ENCODE results near the gene C17orf113.
A peak's percentile ranks its signal among the peaks of the same experiment; 100 is the strongest.
"Not testable (repeated sequence)": the region's sequence is repeated elsewhere in the genome, so short reads cannot be mapped to it uniquely, and the experiment has no call there.

Gene C17orf113

GRCh38 chr17:42026857-42027589 is 23.4 kb downstream of the C17orf113 start:
- Histone ChIP-seq H3K4me1 (ENCODE audit: control insufficient read depth, insufficient read depth, low read length) (peaks cover 35% of the 10 kb centered on the region), H3K4me3 (ENCODE audit: insufficient read depth, low read depth, low read length) (no peak overlapping the region), H3K36me3 (ENCODE audit: control insufficient read depth, insufficient read depth, low read length) (peaks cover 13% of the 10 kb centered on the region), H3K27me3 (ENCODE audit: control insufficient read depth, insufficient read depth, low read length, poor library complexity, severe bottlenecking) (no peaks in the 10 kb centered on the region), H3K9me3 (ENCODE audit: control insufficient read depth, low read length) (no peaks in the 10 kb centered on the region), H3K27ac (ENCODE audit: insufficient read depth, low read depth, low read length, poor library complexity, severe bottlenecking) (peak overlapping the region; percentile 52)
- 63 to 70% methylated on average over 15 to 17 of the region's 17 CpGs for WGBS, 2 experiments

DNA sequence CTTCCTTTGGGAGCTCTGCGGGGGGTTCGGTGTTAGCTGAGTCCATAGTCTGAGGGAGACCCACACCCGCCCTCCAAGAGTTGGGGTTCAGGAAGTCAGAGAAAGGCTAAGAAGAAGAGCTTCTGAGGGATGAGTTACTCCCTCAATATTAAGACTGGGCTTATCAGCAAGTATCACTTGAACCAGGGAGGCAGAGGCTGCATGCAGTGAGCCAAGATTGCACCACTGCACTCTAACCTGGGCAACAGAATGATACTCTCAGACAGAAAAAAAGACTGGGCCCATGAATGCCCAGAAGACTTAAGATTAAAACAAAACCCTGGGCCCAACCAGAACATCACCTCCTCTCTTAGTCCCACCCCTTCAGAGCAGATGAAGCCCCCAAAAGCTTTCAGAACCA is 24.5 kb downstream of the C17orf113 start:
- no peak overlapping the region for H3K27ac ChIP-seq (ENCODE audit: insufficient read depth, low read depth, low read length, poor library complexity, severe bottlenecking)
- H3K4me1 ChIP-seq (ENCODE audit: control insufficient read depth, insufficient read depth, low read length), result peaks cover 37% of the 10 kb centered on the region
- no peaks in the 10 kb centered on the region for H3K27me3 ChIP-seq (ENCODE audit: control insufficient read depth, insufficient read depth, low read length, poor library complexity, severe bottlenecking)
- H3K36me3 ChIP-seq (ENCODE audit: control insufficient read depth, insufficient read depth, low read length), result peaks cover 13% of the 10 kb centered on the region
- WGBS, 2 experiments, result 97 to 99% methylated on average over 3 of the region's 3 CpGs
- H3K9me3 ChIP-seq (ENCODE audit: control insufficient read depth, low read length), result no peaks in the 10 kb centered on the region
- H3K4me3 ChIP-seq (ENCODE audit: insufficient read depth, low read depth, low read length), result no peak overlapping the region

DNA sequence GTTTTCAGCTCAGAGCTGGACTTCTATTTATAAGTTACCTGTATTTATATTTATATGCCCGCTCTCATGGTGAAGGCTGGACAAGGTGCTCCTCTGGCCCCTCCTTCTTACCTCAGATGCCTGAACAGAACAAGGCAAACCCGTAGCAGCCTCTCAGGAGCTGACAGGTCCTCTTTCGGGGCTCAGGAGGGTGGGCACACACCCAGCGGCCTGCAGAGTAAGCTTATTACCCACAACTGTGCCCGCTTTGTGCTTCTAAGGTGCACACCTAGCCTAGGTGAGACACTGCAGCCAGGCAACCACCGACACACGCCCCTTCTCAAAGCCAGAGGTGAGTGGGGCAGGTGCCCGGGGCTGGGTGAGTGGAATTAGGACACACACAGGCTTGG is 25.2 kb downstream of the C17orf113 start:
- Histone ChIP-seq H3K27ac (ENCODE audit: insufficient read depth, low read depth, low read length, poor library complexity, severe bottlenecking) (no peak overlapping the region), H3K9me3 (ENCODE audit: control insufficient read depth, low read length) (no peaks in the 10 kb centered on the region), H3K36me3 (ENCODE audit: control insufficient read depth, insufficient read depth, low read length) (peaks cover 13% of the 10 kb centered on the region), H3K4me3 (ENCODE audit: insufficient read depth, low read depth, low read length) (no peak overlapping the region), H3K4me1 (ENCODE audit: control insufficient read depth, insufficient read depth, low read length) (peaks cover 39% of the 10 kb centered on the region), H3K27me3 (ENCODE audit: control insufficient read depth, insufficient read depth, low read length, poor library complexity, severe bottlenecking) (no peaks in the 10 kb centered on the region)
- WGBS, 2 experiments, result 77 to 79% methylated on average over 8 of the region's 8 CpGs

DNA sequence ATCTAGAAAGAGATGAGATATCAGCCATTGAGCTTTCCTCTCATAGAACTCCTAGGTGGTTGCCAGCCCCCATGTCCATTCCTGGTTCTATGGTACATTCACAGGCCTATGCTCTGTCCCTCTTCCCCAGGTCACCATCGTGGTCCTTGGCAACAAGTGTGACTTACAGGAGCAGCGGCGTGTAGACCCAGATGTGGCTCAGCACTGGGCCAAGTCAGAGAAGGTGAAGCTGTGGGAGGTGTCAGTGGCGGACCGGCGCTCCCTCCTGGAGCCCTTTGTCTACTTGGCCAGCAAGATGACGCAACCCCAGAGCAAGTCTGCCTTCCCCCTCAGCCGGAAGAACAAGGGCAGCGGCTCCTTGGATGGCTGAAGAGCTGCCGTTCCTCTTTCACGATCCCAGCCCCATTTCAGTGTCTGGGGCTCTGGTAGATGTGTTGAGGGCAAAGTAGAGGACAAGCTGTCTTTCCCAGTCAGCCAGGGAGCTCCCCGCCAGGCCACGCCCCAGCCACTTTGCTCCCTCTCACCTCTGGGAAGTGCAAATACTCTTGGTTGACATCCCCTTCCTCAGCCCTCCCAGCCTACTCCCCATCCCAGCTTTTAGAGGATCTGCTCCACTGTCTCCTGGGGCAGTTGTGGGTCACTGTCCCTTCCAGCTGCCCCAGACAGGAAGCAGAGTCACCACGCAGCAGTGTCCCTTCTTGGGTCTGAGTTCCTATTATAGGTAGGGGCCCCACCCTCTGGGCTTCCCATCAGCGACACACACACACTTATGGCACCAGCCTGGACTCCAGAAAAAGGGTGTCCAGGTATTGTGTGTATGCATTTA is 26.7 kb downstream of the C17orf113 start:
- H3K36me3 ChIP-seq (ENCODE audit: control insufficient read depth, insufficient read depth, low read length), result peaks cover 13% of the 10 kb centered on the region
- no peaks in the 10 kb centered on the region for H3K27me3 ChIP-seq (ENCODE audit: control insufficient read depth, insufficient read depth, low read length, poor library complexity, severe bottlenecking)
- no peak overlapping the region for H3K4me3 ChIP-seq (ENCODE audit: insufficient read depth, low read depth, low read length)
- H3K9me3 ChIP-seq (ENCODE audit: control insufficient read depth, low read length), result no peaks in the 10 kb centered on the region
- H3K4me1 ChIP-seq (ENCODE audit: control insufficient read depth, insufficient read depth, low read length), result peaks cover 35% of the 10 kb centered on the region
- H3K27ac ChIP-seq (ENCODE audit: insufficient read depth, low read depth, low read length, poor library complexity, severe bottlenecking), result no peak overlapping the region
- 95 to 96% methylated on average over 15 of the region's 15 CpGs for WGBS, 2 experiments

DNA sequence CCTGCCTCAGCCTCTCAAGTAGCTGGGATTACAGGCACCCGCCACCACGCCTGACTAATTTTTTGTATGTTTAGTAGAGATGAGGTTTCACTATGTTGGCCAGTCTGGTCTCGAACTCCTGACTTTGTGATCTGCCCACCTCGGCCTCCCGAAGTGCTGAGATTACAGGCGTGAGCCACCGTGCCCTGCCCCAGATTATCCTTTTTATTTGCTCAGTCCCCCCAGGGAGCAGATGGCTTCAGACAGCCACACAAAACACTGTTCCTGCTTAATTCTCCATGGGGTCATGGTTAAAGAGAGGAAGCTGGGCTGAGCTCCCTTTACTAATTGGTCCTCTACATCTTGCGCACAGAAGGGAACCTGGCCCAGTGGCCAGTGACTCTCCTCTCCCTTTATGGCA is 29.6 kb downstream of the C17orf113 start:
- peaks cover 15% of the 10 kb centered on the region for H3K4me1 ChIP-seq (ENCODE audit: control insufficient read depth, insufficient read depth, low read length)
- H3K36me3 ChIP-seq (ENCODE audit: control insufficient read depth, insufficient read depth, low read length), result peaks cover 13% of the 10 kb centered on the region
- H3K27me3 ChIP-seq (ENCODE audit: control insufficient read depth, insufficient read depth, low read length, poor library complexity, severe bottlenecking); H3K9me3 ChIP-seq (ENCODE audit: control insufficient read depth, low read length); H3K27ac ChIP-seq (ENCODE audit: insufficient read depth, low read depth, low read length, poor library complexity, severe bottlenecking): not testable (repeated sequence)
- 87 to 92% methylated on average over 8 of the region's 8 CpGs for WGBS, 2 experiments
- peak overlapping the region; percentile 94 for H3K4me3 ChIP-seq (ENCODE audit: insufficient read depth, low read depth, low read length)

- Histone ChIP-seq H3K36me3 (ENCODE audit: control insufficient read depth, insufficient read depth, low read length) (peaks cover 13% of the 10 kb centered on the region), H3K4me1 (ENCODE audit: control insufficient read depth, insufficient read depth, low read length) (peaks cover 17% of the 10 kb centered on the region), H3K9me3 (ENCODE audit: control insufficient read depth, low read length) (no peaks in the 10 kb centered on the region), H3K27me3 (ENCODE audit: control insufficient read depth, insufficient read depth, low read length, poor library complexity, severe bottlenecking) (no peaks in the 10 kb centered on the region), H3K27ac (ENCODE audit: insufficient read depth, low read depth, low read length, poor library complexity, severe bottlenecking) (peak within 1 kb of the TSS; percentile 11), H3K4me3 (ENCODE audit: insufficient read depth, low read depth, low read length) (peak within 1 kb of the TSS; percentile 94)
- WGBS, 2 experiments, result 10 to 11% methylated on average over 49 of the region's 49 CpGs
Observed at GRCh38 chr17:42019509-42020404, 30.6 kb downstream of the C17orf113 start, which contains the start of gene NKIRAS2. Gene NKIRAS2 (plus strand): TSS chr17:42020090. CDS start chr17:42021578, 1,488 bp downstream.

GRCh38 chr17:42018988-42019387 is 31.4 kb downstream of the C17orf113 start:
- H3K36me3 ChIP-seq (ENCODE audit: control insufficient read depth, insufficient read depth, low read length), result peaks cover 13% of the 10 kb centered on the region
- 89 to 97% methylated on average over 4 of the region's 4 CpGs for WGBS, 2 experiments
- H3K9me3 ChIP-seq (ENCODE audit: control insufficient read depth, low read length), result no peaks in the 10 kb centered on the region
- no peaks in the 10 kb centered on the region for H3K27me3 ChIP-seq (ENCODE audit: control insufficient read depth, insufficient read depth, low read length, poor library complexity, severe bottlenecking)
- H3K4me3 ChIP-seq (ENCODE audit: insufficient read depth, low read depth, low read length), result no peak overlapping the region
- peaks cover 17% of the 10 kb centered on the region for H3K4me1 ChIP-seq (ENCODE audit: control insufficient read depth, insufficient read depth, low read length)
- H3K27ac ChIP-seq (ENCODE audit: insufficient read depth, low read depth, low read length, poor library complexity, severe bottlenecking), result no peak overlapping the region

- H3K4me3 ChIP-seq (ENCODE audit: insufficient read depth, low read depth, low read length), result peak overlapping the region; percentile 100
- no peak overlapping the region for H3K27ac ChIP-seq (ENCODE audit: insufficient read depth, low read depth, low read length, poor library complexity, severe bottlenecking)
- H3K4me1 ChIP-seq (ENCODE audit: control insufficient read depth, insufficient read depth, low read length), result peaks cover 17% of the 10 kb centered on the region
- no peaks in the 10 kb centered on the region for H3K9me3 ChIP-seq (ENCODE audit: control insufficient read depth, low read length)
- H3K27me3 ChIP-seq (ENCODE audit: control insufficient read depth, insufficient read depth, low read length, poor library complexity, severe bottlenecking), result no peaks in the 10 kb centered on the region
- H3K36me3 ChIP-seq (ENCODE audit: control insufficient read depth, insufficient read depth, low read length), result peaks cover 6% of the 10 kb centered on the region
- 48 to 67% methylated on average over 3 of the region's 3 CpGs for WGBS, 2 experiments
Observed at GRCh38 chr17:42018339-42018738, 32.1 kb downstream of the C17orf113 start.

DNA sequence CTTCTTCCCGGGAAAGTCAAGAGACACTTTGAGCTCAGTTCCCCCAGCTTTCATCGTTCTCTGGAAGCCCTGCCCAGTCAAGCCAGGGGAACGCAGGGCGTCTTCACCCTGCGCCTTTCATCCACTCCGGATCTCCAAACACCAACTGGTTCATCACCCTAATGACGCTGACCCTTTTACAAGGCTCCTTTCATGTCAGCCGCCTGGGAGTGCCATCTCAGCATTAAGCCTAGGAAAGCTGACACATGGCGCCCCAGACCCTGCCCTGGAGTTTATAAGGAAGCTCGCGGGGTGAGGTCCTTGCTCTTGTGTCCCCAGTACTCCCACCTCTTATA is 32.6 kb downstream of the C17orf113 start:
- H3K36me3 ChIP-seq (ENCODE audit: control insufficient read depth, insufficient read depth, low read length), result peaks cover 1% of the 10 kb centered on the region
- H3K9me3 ChIP-seq (ENCODE audit: control insufficient read depth, low read length), result no peaks in the 10 kb centered on the region
- WGBS, 2 experiments, result 16 to 18% methylated on average over 11 of the region's 11 CpGs
- H3K27ac ChIP-seq (ENCODE audit: insufficient read depth, low read depth, low read length, poor library complexity, severe bottlenecking), result peak overlapping the region; percentile 90
- peaks cover 17% of the 10 kb centered on the region for H3K4me1 ChIP-seq (ENCODE audit: control insufficient read depth, insufficient read depth, low read length)
- peak overlapping the region; percentile 100 for H3K4me3 ChIP-seq (ENCODE audit: insufficient read depth, low read depth, low read length)
- H3K27me3 ChIP-seq (ENCODE audit: control insufficient read depth, insufficient read depth, low read length, poor library complexity, severe bottlenecking), result no peaks in the 10 kb centered on the region
